OCI-LY3 (cell line): ENCODE results near the gene INO80B.

Source experiments
- EZH2phosphoT487 ChIP-seq: fragments of 200-600 bp; shearing (Covaris generic); IDR thresholded peaks from 2 replicates; pipeline ENCODE4 v1.6.1; 2018; ENCODE audit warnings: antibody characterized with exemption, mixed run types, low read depth
- TF ChIP-seq, protein P1 (sequence below): fragments of 200-600, 300-600 bp; sonication (generic); IDR thresholded peaks from 2 replicates; pipeline ENCODE4 v1.5.1; 2014; ENCODE audit warnings: antibody characterized with exemption, low read length, low read depth

DNA sequence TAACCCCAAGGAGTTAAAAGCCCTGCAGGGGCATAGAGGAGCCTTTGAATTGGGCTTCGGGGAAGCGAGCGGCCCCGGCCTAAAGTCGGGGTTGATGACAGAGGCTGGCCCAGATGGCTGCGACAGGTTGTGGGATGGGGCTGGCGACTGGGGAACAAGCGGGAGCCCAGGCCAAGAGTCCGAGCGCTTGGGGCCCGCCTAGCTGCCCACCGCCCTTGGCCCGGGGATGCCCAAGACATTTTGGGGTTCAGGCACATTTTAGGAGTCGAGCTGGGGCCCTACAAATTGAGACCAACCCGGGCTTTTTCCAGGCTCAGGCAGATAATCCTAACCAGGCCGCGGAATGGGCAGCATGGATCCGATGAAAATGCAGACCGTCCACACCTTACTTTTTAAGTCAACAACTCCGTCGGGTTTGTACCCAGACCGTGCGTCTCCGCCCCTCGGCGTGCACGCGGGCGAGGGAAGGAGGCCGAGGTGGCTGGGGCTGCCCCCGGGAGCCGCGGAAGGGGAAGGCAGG lies 13.7 kb upstream of the INO80B start:
- TF ChIP-seq, protein P1, sequence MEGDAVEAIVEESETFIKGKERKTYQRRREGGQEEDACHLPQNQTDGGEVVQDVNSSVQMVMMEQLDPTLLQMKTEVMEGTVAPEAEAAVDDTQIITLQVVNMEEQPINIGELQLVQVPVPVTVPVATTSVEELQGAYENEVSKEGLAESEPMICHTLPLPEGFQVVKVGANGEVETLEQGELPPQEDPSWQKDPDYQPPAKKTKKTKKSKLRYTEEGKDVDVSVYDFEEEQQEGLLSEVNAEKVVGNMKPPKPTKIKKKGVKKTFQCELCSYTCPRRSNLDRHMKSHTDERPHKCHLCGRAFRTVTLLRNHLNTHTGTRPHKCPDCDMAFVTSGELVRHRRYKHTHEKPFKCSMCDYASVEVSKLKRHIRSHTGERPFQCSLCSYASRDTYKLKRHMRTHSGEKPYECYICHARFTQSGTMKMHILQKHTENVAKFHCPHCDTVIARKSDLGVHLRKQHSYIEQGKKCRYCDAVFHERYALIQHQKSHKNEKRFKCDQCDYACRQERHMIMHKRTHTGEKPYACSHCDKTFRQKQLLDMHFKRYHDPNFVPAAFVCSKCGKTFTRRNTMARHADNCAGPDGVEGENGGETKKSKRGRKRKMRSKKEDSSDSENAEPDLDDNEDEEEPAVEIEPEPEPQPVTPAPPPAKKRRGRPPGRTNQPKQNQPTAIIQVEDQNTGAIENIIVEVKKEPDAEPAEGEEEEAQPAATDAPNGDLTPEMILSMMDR = no peak
- no peak for TF ChIP-seq EZH2phosphoT487
